Measurements from ENCODE around the gene TCF15. TPM values are rescaled to one million over a fixed set of nuclear protein-coding genes. Genes with fewer than 3 reads are reported as not detected.

TCF15 gene
- total RNA-seq, 1 donor from 2014 or later, result 0.47 TPM

Other genes starting within 250 kb of the TCF15 start
- gene TRIB3, start 229.5 kb downstream of the TCF15 start, total RNA-seq, result 12.5 TPM
- 15.1 TPM for gene RBCK1, start 202.0 kb downstream of the TCF15 start, total RNA-seq
- 15.4 TPM for gene TBC1D20, start 147.8 kb downstream of the TCF15 start, total RNA-seq
- 187 TPM for gene CSNK2A1, start 66.5 kb downstream of the TCF15 start, total RNA-seq
- 11.5 TPM for gene SRXN1, start 42.9 kb upstream of the TCF15 start, total RNA-seq
- 2.0 TPM for gene SCRT2, start 65.5 kb upstream of the TCF15 start, total RNA-seq
- not detected for gene SLC52A3, start 158.2 kb upstream of the TCF15 start, total RNA-seq
- 6.7 TPM for gene FAM110A, start 223.4 kb upstream of the TCF15 start, total RNA-seq

Measured in occipital lobe (tissue), 1 donor.